HFFc6 (cell line): ENCODE results near the gene MINDY2. TPM values are rescaled to one million over a fixed set of nuclear protein-coding genes. Genes with fewer than 3 reads are reported as not detected.

Experiments
- DNase-seq: peaks from one replicate; pipeline ENCODE4 v3.0.0-alpha.2; 2018
- H3K27ac Mint-ChIP-seq: 2 replicates; pipeline ENCODE4 v1.8.0; 2020; ENCODE audit warnings: mild to moderate bottlenecking, mixed read lengths
- H3K27me3 Mint-ChIP-seq: 2 replicates; pipeline ENCODE4 v1.8.0; 2021; ENCODE audit warnings: mild to moderate bottlenecking, moderate library complexity, mixed read lengths; ENCODE audit not compliant: insufficient read depth
- H3K36me3 Mint-ChIP-seq: 2 replicates; pipeline ENCODE4 v1.8.0; 2021; ENCODE audit warnings: low read depth, mixed read lengths
- H3K4me1 Mint-ChIP-seq: 2 replicates; pipeline ENCODE4 v1.8.0; 2020; ENCODE audit warnings: low read depth, mixed read lengths
- H3K4me3 Mint-ChIP-seq: 2 replicates; pipeline ENCODE4 v1.8.0; 2020; ENCODE audit warnings: mild to moderate bottlenecking, moderate library complexity, mixed read lengths
- H3K9me3 Mint-ChIP-seq: 2 replicates; pipeline ENCODE4 v1.8.0; 2020; ENCODE audit warnings: mild to moderate bottlenecking, mixed read lengths
- total RNA-seq, 6 experiments: library from RNA; stranded (reverse); fragmentation: NEBNext Ultra II Directional; extraction: Animal tissue kit (Norgen Biotek cat#: 25700); gene quantifications; 2 replicates in 1 of 6; 3 replicates in 5 of 6; pipeline ENCODE4 v1.2.3, GENCODE V29; 2021
- TF ChIP-seq, protein P1 (sequence below): fragments of 200-600 bp; sonication (generic); IDR thresholded peaks from 2 replicates; pipeline ENCODE4 v1.5.0; 2021; ENCODE audit warnings: antibody characterized with exemption, mild to moderate bottlenecking

Gene MINDY2
- total RNA-seq, 6 experiments from 2014 or later = 27.9 to 35.7 (median 29.9) TPM

DNA sequence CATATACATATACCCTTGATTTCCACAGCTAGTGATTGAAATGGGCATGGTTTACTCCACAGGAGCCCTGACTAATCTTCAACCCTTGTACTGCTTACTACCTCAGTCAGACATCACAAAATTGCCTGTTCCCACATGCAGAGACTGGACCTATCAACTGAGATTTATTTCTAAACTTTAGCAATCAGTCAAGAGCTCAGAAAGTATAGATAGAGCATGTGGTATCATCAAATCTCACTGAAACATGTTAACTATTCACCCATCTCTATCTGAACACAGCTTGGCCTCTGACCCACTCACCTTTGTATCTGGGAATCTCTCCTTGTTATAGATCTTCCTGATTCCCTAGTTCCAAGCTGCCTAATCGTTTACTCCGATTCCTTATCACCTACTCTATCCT is 36.2 kb upstream of the MINDY2 start:
- H3K27me3 Mint-ChIP-seq = no peaks in the 10 kb centered on the region; the same call in 1 of the 2 replicates
- no peak overlapping the region for H3K4me3 Mint-ChIP-seq
- no peaks in the 10 kb centered on the region for H3K36me3 Mint-ChIP-seq
- TF ChIP-seq, protein P1, sequence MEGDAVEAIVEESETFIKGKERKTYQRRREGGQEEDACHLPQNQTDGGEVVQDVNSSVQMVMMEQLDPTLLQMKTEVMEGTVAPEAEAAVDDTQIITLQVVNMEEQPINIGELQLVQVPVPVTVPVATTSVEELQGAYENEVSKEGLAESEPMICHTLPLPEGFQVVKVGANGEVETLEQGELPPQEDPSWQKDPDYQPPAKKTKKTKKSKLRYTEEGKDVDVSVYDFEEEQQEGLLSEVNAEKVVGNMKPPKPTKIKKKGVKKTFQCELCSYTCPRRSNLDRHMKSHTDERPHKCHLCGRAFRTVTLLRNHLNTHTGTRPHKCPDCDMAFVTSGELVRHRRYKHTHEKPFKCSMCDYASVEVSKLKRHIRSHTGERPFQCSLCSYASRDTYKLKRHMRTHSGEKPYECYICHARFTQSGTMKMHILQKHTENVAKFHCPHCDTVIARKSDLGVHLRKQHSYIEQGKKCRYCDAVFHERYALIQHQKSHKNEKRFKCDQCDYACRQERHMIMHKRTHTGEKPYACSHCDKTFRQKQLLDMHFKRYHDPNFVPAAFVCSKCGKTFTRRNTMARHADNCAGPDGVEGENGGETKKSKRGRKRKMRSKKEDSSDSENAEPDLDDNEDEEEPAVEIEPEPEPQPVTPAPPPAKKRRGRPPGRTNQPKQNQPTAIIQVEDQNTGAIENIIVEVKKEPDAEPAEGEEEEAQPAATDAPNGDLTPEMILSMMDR = no peak
- H3K9me3 Mint-ChIP-seq = peaks cover 4% of the 10 kb centered on the region; the same call in 1 of the 2 replicates
- H3K27ac Mint-ChIP-seq = no peak overlapping the region
- peaks cover 53% of the 10 kb centered on the region for H3K4me1 Mint-ChIP-seq
- no peak for DNase-seq

DNA sequence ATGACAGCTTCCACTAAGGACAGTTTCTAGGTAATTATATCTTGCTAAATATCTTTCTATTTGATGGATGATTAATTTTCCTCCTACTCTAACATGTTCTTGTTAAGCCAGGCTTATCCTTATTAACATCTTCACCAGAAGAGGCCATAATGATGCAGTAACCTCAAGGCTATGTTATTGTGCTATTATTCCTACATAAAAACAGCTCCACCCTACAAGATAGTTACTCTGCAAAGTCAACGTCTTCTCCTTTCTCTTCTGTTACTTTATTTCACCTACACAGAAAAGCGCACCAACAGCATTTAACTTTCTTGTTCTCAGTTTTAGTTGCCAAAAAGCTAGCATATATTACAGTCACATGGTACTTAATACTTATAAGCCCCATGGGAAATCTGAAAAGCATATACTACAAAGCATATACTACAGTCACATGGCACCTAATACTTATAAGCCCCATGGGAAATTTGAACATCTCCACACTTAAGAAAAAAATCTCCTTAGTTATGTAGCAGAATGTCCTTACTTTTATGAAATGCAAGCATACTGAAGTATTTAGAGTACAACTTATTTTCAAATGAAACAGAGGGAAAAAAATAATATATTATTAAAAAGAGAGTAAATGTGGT is 35.0 kb upstream of the MINDY2 start:
- no peak for DNase-seq
- no peaks in the 10 kb centered on the region; the same call in 1 of the 2 replicates for H3K27me3 Mint-ChIP-seq
- no peak overlapping the region for H3K27ac Mint-ChIP-seq
- peaks cover 46% of the 10 kb centered on the region for H3K4me1 Mint-ChIP-seq
- H3K4me3 Mint-ChIP-seq = no peak overlapping the region
- TF ChIP-seq, protein P1 = no peak
- peaks cover 4% of the 10 kb centered on the region; the same call in 1 of the 2 replicates for H3K9me3 Mint-ChIP-seq
- no peaks in the 10 kb centered on the region for H3K36me3 Mint-ChIP-seq

DNA sequence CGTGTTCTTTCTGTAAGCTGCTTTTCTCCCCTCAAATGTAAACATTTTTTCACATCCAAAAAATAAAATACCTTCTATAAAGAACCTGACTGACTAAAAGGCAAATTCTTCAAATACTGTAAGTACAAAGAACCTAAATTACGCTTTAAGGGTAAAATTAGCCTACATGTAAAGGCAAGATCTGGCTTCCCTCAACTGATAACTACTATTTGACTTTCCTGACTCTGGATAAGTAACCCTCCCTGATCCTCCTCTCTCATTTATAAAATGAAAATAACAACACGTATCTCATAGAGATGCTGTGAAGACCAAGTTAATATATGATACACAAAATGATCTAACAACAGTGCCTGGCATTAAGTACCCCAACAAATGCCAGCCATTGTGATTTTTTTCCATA is 33.8 kb upstream of the MINDY2 start:
- Mint-ChIP-seq H3K27me3 (no peaks in the 10 kb centered on the region; the same call in 1 of the 2 replicates), H3K36me3 (no peaks in the 10 kb centered on the region), H3K4me1 (peaks cover 46% of the 10 kb centered on the region), H3K27ac (no peak overlapping the region), H3K4me3 (no peak overlapping the region), H3K9me3 (no peaks in the 10 kb centered on the region)
- no peak for DNase-seq
- TF ChIP-seq, protein P1 = no peak

DNA sequence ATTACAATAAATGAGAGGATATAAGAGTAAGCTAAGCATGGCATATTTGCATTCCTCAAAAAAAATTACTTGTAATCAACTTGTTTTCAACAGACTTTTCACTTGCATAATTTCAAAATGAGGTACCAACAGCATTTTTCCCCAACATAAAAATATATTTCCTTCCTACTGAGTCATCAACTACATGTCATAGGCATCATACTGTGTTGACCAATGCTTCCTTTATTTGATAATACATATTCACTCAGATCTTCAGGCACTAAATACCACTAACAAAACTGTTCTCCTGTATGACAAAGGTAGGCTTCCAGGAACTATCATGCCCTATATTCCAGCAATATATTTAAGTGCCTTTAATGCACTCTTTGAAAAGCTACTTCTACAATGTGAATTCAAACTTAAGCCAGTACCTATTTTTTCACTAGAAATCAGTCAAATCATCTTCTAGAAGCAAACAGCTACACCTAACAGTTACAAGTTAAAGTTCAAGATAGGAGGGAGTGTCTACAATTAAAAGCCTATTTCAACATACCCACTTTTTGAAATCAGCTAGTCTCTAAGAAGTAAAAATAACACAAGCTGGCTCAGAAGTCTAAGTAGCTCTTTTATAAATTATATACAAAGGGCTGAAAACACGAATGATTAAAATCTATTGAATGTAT is 32.9 kb upstream of the MINDY2 start:
- no peaks in the 10 kb centered on the region; the same call in 1 of the 2 replicates for H3K27me3 Mint-ChIP-seq
- peak overlapping the region; percentile 15; the same call in 1 of the 2 replicates for H3K4me3 Mint-ChIP-seq
- peak overlapping the region; percentile 38; the same call in 1 of the 2 replicates for H3K27ac Mint-ChIP-seq
- H3K9me3 Mint-ChIP-seq = no peaks in the 10 kb centered on the region
- H3K4me1 Mint-ChIP-seq = peaks cover 47% of the 10 kb centered on the region
- TF ChIP-seq, protein P1 = no peak
- H3K36me3 Mint-ChIP-seq = no peaks in the 10 kb centered on the region
- no peak for DNase-seq

DNA sequence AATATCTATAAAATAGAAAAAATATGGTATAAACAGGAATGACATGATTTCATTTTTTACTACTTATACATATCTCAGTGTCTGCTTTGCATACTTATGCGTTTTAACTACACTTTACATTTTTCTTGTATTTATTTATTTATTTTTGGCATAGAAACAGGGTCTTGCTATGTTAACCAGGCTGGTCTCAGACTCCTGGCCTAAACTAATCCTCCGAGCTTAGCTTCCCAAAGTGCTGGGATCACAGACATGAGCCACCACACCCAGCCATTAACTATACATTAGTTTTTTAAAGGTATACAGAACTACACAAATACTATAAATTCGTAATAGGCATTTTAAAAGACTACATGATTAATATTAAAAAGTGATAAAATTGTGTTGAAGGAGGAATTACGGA is 30.7 kb upstream of the MINDY2 start:
- no peak overlapping the region for H3K27ac Mint-ChIP-seq
- no peaks in the 10 kb centered on the region for H3K9me3 Mint-ChIP-seq
- TF ChIP-seq, protein P1 = no peak
- no peak overlapping the region for H3K4me3 Mint-ChIP-seq
- no peaks in the 10 kb centered on the region for H3K36me3 Mint-ChIP-seq
- H3K27me3 Mint-ChIP-seq = no peaks in the 10 kb centered on the region
- DNase-seq = no peak
- peaks cover 48% of the 10 kb centered on the region for H3K4me1 Mint-ChIP-seq
